K562 (cell line): Measurements from ENCODE around the gene SLC16A4. TPM values are rescaled to one million over a fixed set of nuclear protein-coding genes. Genes with fewer than 3 reads are reported as not detected.
A peak's percentile ranks its signal among the peaks of the same experiment; 100 is the strongest.

Experiments
- ATF1 ChIP-seq, 2 experiments: fragments of 450-650 bp in 1 of 2; IDR thresholded peaks; 2 replicates each; pipeline ENCODE4 v1.6.1; 2016; ENCODE audit warnings: missing compliant biosample characterization in 1 of 2, missing genetic modification characterization in 1 of 2
- CBX3 ChIP-seq, 2 experiments: IDR thresholded peaks; 1 replicate in 1 of 2; 2 replicates in 1 of 2; pipeline ENCODE4 v1.6.1; 2012; ENCODE audit warnings: inconsistent platforms in 2 of 2, low read length in 2 of 2, borderline replicate concordance in 1 of 2, control low read depth in 1 of 2
- E2F5 ChIP-seq: sonication (generic); formaldehyde crosslinking; IDR thresholded peaks from 2 replicates; pipeline ENCODE4 v1.8.0; 2022; ENCODE audit warnings: mild to moderate bottlenecking, missing genetic modification reagents
- FOS ChIP-seq: IDR thresholded peaks from 3 replicates; pipeline ENCODE4 v1.6.1; 2011; ENCODE audit not compliant: insufficient read length; ENCODE audit errors: extremely low read depth
- GABPA ChIP-seq: fragments of 200-800 bp; sonication (Bioruptor generic); conservative IDR thresholded peaks from 2 replicates; pipeline ENCODE4 v1.6.1; 2016; ENCODE audit warnings: low read depth, missing genetic modification characterization, missing compliant biosample characterization
- HDAC8 ChIP-seq: fragments of 450-650 bp; IDR thresholded peaks from 2 replicates; pipeline ENCODE4 v1.6.1; 2016; ENCODE audit warnings: mild to moderate bottlenecking, missing genetic modification characterization, moderate library complexity, missing compliant biosample characterization
- JUND ChIP-seq, 2 experiments: IDR thresholded peaks; 2 replicates in 1 of 2; 3 replicates in 1 of 2; pipeline ENCODE4 v1.6.1; 2011; ENCODE audit warnings: borderline replicate concordance in 2 of 2, low read depth in 2 of 2, low read length in 2 of 2, improper control_type of control experiment in 1 of 2, missing biosample characterization in 1 of 2, missing genetic modification characterization in 1 of 2, missing genetic modification reagents in 1 of 2
- NELFE ChIP-seq: IDR thresholded peaks from 2 replicates; pipeline ENCODE4 v1.6.1; 2011; ENCODE audit warnings: mild to moderate bottlenecking; ENCODE audit not compliant: insufficient read depth, insufficient read length
- NR4A1 ChIP-seq, 2 experiments: fragments of 250-450 bp in 1 of 2; fragments of 450-650 bp in 1 of 2; sonication (Bioruptor Pico) in 1 of 2; IDR thresholded peaks; 2 replicates each; pipeline versions ENCODE4 v1.4.0 to v1.6.1; 2016 to 2020; ENCODE audit warnings: mild to moderate bottlenecking in 2 of 2, missing compliant biosample characterization in 1 of 2, missing genetic modification characterization in 1 of 2, moderate library complexity in 1 of 2
- SIN3A ChIP-seq, 2 experiments: fragments of 150-350 bp in 1 of 2; IDR thresholded peaks; 2 replicates each; pipeline ENCODE4 v1.6.1; 2011 to 2016; ENCODE audit warnings: borderline replicate concordance in 2 of 2, low read depth in 2 of 2, low read length in 2 of 2, mild to moderate bottlenecking in 2 of 2, moderate library complexity in 2 of 2; ENCODE audit not compliant: control insufficient read depth in 1 of 2
- SNAPC5 ChIP-seq: fragments of 250-450 bp; sonication (Bioruptor Pico); IDR thresholded peaks from 2 replicates; pipeline ENCODE4 v1.8.0; 2021; ENCODE audit warnings: moderate library complexity, mild to moderate bottlenecking, inconsistent platforms
- THRA ChIP-seq: fragments of 450-650 bp; IDR thresholded peaks from 2 replicates; pipeline ENCODE4 v1.6.1; 2017; ENCODE audit warnings: mild to moderate bottlenecking, moderate library complexity
- U2AF1 ChIP-seq: fragments of 200-400 bp; formaldehyde crosslinking; optimal IDR thresholded peaks from 2 replicates; pipeline ENCODE3; 2017; ENCODE audit warnings: mild to moderate bottlenecking, low read depth, low read length, moderate library complexity
- YBX1 ChIP-seq: fragments of 450-650 bp; IDR thresholded peaks from 2 replicates; pipeline ENCODE4 v1.7.1; 2016; ENCODE audit warnings: mild to moderate bottlenecking
- ZFX ChIP-seq: sonication (generic); formaldehyde crosslinking; IDR thresholded peaks from 2 replicates; pipeline ENCODE4 v1.8.0; 2022; ENCODE audit warnings: mild to moderate bottlenecking, missing genetic modification reagents, moderate library complexity
- ZNF175 ChIP-seq: fragments of 200-800 bp; sonication (Bioruptor generic); IDR thresholded peaks from 2 replicates; pipeline ENCODE4 v1.6.1; 2016; ENCODE audit warnings: low read depth, mild to moderate bottlenecking, missing genetic modification characterization, missing compliant biosample characterization
- ZNF518B ChIP-seq: fragments of 250-450 bp; sonication (Bioruptor Pico); IDR thresholded peaks from 2 replicates; pipeline ENCODE4 v1.5.0; 2021; ENCODE audit warnings: mild to moderate bottlenecking, moderate library complexity
- ZNF75A ChIP-seq: fragments of 450-650 bp; formaldehyde crosslinking; IDR thresholded peaks from 2 replicates; pipeline ENCODE4 v1.4.0; 2020; ENCODE audit warnings: mild to moderate bottlenecking
- ZNF764 ChIP-seq: fragments of 250-450 bp; sonication (Bioruptor Pico); IDR thresholded peaks from 2 replicates; pipeline ENCODE4 v1.4.0; 2020; ENCODE audit warnings: low read depth, mild to moderate bottlenecking, moderate library complexity
- ZNF79 ChIP-seq: fragments of 250-450 bp; sonication (Bioruptor Pico); IDR thresholded peaks from 2 replicates; pipeline ENCODE4 v1.4.0; 2020; ENCODE audit warnings: low read depth, mild to moderate bottlenecking, moderate library complexity
- polyA plus RNA-seq, 8 experiments: library from polyadenylated mRNA; depleted of rRNA in 4 of 8; stranded (reverse) in 5 of 8; unstranded in 3 of 8; fragments of >200 nt; fragmentation: Nextera tagmentation in 2 of 8; fragmentation: Illumina TruSeq in 1 of 8; extraction: Ambion mirVana in 2 of 8; extraction: Trizol in 1 of 8; gene quantifications; 2 replicates each; pipeline versions ENCODE4 v1.2.1 to v1.2.3, GENCODE V29; 2011 to 2014; ENCODE audit warnings: inconsistent platforms in 1 of 8, missing spikeins in 1 of 8
- total RNA-seq, 7 experiments: library from RNA; depleted of rRNA in 6 of 7; stranded (reverse); fragments of >200 nt in 6 of 7; fragmentation: Illumina TruSeq in 2 of 7; extraction: Trizol in 2 of 7; gene quantifications; 2 replicates each; pipeline versions ENCODE4 v1.2.1 to v1.2.3, GENCODE V29; 2011 to 2021; ENCODE audit warnings: low replicate concordance in 1 of 7

SLC16A4 gene
- total and polyA plus RNA-seq, 9 of the 15 experiments (the other 6 are each of a cell fraction or from before 2014, with no cell fraction given) = 0.04 to 0.31 (median 0.18) TPM; not detected in 1

GRCh38 chr1:110420874-110421793 lies 30.3 kb upstream of the SLC16A4 start (continued):
- no peak for TF ChIP-seq E2F5
- no peak for TF ChIP-seq SNAPC5 (CRISPR knock-in tag)
- no peak for TF ChIP-seq ZNF518B (CRISPR knock-in tag)
- TF ChIP-seq ZNF79 (CRISPR knock-in tag) = no peak
- no peak for TF ChIP-seq YBX1
- no peak for TF ChIP-seq ZNF764 (CRISPR knock-in tag)
- peak; percentile 91 for TF ChIP-seq JUND (IDR thresholded peaks at IDR 0.05; ENCODE audit: borderline replicate concordance, low read depth, low read length)
- peak; percentile 94 for TF ChIP-seq JUND (tag; IDR thresholded peaks at IDR 0.05; ENCODE audit: borderline replicate concordance, low read depth, low read length)
- no peak for TF ChIP-seq ZNF175 (CRISPR knock-in tag)
- 0 out of 2 replicates have a peak, but pooled peaks have one; percentile 21 for TF ChIP-seq ZFX
- TF ChIP-seq FOS = peak; percentile 36
- no peak for TF ChIP-seq SIN3A (IDR thresholded peaks at IDR 0.05; ENCODE audit: borderline replicate concordance in 2 of 2, control insufficient read depth in 1 of 2, low read depth in 2 of 2, low read length in 2 of 2)
- no peak for TF ChIP-seq CBX3 (IDR thresholded peaks at IDR 0.05; ENCODE audit: borderline replicate concordance in 1 of 2, low read length in 2 of 2)
- no peak for TF ChIP-seq GABPA (tag)
- no peak for TF ChIP-seq ATF1 (CRISPR knock-in tag; IDR thresholded peaks at IDR 0.05)
- peak; percentile 47 for TF ChIP-seq ATF1 (tag; IDR thresholded peaks at IDR 0.05)
- TF ChIP-seq ZNF75A (CRISPR knock-in tag) = no peak
- TF ChIP-seq THRA = no peak
- TF ChIP-seq NR4A1 (CRISPR knock-in tag; IDR thresholded peaks at IDR 0.05) = no peak
- no peak for TF ChIP-seq NR4A1 (tag; IDR thresholded peaks at IDR 0.05)
- no peak for TF ChIP-seq NELFE
- no peak for TF ChIP-seq U2AF1
- TF ChIP-seq HDAC8 (tag) = no peak
